Glomerular visceral epithelial cell (primary cell): ENCODE measurements around the gene UBE2M.
"Not testable (repeated sequence)": the region's sequence is repeated elsewhere in the genome, so short reads cannot be mapped to it uniquely, and the experiment has no call there.

Experiments
- DNase-seq: peaks from one replicate; pipeline ENCODE4 v3.0.0-alpha.2; 2016; ENCODE audit errors: extremely low spot score

The UBE2M gene

DNA sequence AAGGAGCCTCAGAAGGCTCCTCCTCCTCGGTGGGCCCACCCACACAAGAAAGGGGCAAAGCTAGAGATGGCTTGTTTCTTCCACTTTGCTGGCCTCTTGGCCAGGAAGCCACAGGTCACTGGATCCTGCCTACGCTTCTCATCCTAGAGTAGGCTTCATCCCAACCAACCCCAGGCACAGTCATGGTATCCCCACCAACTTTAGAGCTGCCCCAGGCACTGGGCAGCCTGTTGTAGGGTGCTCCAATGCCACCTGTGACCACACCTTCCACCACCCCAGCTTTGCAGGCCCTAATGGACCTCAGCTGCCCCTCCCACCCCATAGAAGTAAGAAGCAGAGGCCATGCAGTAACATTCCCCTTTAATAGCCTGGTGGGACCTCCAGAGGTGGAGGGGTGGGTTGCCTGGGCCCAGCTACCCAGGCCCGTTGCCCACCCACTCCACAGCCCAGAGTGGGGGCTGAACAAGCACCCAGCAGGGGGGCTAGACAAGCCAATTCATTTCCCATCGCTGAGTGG, 3.0 kb downstream of the UBE2M start:
- no peak for DNase-seq

DNA sequence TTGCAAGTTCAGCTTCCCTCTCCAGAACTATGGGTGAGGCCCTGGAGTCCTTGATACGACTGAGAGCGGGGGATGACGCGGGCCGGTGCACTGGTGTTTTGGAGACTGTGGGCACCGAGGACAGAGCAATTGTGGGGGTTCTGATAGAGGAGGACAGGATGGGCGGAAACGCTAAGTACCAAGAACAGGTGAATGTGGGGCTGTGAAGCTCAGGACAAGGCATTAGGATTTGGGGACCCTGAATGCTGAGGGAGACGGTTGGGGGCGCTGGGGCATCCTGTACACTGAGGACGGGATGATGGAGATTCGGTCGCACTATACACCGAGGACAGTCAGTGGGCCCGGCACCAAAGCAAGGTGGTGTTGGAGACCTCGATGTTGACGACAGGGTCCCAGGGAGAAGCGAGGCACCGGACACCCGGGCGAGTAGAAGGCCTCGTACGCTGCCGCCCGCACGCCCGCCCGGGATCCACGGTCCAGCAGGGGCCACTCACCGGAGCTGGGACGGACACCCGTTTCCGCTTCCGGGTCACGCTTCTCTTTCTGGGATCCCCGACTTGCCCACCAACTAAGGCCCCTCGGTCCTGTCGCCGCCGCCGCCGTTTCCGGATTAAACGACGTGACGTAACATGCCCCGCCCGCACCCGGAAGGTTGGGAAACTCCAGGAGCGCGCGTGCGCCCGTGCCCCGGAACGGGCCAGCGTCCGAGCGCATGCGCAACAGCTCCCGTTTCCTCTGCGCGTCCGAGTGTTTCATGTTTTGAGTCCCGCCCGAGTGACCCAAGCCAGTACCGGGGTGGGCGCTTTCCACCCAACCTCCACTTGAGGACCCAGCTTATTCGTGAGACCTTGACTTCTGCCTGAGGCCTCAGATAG, 3.7 kb downstream of the UBE2M start, which contains the start of gene CHMP2A:
Gene CHMP2A, minus strand, starts transcription at position 612 of the 875 bp plus-strand sequence. CDS start 893 bp downstream, outside the sequence.
- peak; percentile 98 for DNase-seq

GRCh38 chr19:58553799-58554493, 4.5 kb downstream of the UBE2M start:
- no peak for DNase-seq

DNA sequence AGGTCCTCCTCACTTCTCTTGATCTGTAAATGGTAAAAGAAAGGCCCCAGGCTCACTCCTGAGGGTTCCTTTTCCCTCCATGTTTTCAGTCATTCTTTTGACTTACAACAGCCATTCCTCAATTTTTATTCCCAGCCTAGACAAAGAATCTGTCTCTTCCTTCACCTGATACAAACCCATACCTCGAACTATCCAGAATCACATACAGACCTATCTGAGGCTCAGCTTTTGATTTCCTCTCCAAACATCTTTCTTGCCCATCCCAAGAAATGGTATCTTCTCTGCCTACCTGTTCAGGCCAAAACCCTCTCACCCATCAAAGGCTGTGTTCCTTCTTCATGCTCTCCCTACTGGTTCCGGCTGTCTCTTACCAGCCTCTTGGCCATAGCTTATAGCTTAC, 5.8 kb downstream of the UBE2M start:
- no peak for DNase-seq

DNA sequence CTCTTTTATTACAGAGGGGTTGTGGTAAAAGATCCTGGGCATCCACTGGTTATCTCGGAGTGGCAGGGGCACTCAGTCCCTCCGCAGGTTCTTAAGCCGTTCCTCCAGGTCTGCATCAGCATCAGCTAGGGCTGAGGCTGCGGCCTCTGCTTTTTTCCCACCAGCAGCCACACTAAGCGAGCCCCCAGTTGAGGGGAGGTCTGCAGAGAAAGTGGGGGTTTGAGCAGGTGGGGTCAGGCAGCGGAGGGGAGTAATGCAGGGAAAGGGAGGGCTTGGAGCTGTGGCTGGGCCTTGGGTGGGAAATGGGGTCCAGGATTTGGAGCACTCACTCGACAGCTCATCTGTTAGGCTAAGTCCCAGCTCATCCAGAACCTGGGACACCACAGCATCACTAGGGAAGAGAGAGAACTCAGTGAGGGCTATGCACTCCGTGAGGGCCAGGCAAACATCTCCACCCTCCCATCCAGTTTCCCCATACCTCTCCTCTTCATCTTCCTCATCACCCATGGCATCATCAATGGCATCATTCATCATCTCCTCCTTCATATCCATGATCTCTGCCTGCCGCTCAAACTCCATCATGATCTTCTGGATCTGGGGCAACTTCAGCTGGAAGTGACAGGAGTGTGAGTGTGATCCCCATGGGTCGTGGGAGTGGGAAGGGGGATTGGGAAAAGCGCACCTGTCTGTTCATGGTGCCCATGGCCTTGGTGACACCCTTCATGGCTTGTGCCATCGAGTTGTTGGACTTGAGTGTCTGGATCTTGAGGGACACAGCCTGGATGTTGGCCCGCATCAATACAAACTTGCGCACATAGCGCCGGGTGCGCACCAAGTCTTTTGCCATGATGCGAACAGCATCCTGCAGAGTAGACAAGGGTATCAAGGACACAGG, 6.6 kb downstream of the UBE2M start:
- DNase-seq, result no peak

GRCh38 chr19:58551123-58551497, 7.3 kb downstream of the UBE2M start:
- DNase-seq, result no peak

DNA sequence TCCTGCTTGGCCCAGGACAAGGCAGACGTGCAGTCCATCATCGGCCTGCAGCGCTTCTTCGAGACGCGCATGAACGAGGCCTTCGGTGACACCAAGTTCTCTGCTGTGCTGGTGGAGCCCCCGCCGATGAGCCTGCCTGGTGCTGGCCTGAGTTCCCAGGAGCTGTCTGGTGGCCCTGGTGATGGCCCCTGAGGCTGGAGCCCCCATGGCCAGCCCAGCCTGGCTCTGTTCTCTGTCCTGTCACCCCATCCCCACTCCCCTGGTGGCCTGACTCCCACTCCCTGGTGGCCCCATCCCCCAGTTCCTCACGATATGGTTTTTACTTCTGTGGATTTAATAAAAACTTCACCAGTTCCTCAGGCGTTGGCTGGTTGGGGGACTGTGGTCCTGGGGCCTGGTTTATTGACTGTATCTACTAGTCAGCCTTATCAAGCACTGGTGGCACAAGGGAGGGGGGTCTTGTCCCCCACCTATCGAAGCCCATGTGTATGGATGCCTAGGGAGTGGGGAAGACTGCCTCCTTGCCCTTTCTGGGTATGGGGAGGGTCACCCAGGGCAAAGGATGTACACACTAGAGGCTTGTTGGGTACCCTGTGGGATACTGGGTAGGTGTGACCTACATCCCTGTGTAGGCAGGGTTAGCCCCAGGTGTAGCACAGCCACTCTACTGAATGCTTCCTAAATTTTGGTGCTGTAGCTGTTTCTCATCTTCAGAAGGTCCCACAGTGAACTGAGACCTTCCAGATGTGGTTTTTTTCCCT, 7.9 kb downstream of the UBE2M start:
- no peak for DNase-seq

- DNase-seq, result no peak
Measured at GRCh38 chr19:58549664-58550361, 8.6 kb downstream of the UBE2M start.

DNA sequence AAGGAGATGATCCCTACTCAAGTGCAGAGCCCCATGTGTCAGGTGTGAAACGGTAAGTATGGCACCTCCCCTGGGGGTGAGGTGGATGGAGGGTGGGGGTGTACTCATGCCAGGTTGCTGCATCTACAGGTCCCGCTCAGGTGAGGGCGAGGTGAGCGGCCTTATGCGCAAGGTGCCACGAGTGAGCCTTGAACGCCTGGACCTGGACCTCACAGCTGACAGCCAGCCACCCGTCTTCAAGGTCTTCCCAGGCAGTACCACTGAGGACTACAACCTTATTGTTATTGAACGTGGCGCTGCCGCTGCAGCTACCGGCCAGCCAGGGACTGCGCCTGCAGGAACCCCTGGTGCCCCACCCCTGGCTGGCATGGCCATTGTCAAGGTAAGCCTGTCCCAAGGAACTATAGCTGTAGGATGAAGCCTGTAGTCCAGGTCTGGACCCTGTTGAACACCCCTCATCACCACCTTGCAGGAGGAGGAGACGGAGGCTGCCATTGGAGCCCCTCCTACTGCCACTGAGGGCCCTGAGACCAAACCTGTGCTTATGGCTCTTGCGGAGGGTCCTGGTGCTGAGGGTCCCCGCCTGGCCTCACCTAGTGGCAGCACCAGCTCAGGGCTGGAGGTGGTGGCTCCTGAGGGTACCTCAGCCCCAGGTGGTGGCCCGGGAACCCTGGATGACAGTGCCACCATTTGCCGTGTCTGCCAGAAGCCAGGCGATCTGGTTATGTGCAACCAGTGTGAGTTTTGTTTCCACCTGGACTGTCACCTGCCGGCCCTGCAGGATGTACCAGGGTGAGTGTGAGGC, 9.3 kb downstream of the UBE2M start:
- DNase-seq, result no peak

DNA sequence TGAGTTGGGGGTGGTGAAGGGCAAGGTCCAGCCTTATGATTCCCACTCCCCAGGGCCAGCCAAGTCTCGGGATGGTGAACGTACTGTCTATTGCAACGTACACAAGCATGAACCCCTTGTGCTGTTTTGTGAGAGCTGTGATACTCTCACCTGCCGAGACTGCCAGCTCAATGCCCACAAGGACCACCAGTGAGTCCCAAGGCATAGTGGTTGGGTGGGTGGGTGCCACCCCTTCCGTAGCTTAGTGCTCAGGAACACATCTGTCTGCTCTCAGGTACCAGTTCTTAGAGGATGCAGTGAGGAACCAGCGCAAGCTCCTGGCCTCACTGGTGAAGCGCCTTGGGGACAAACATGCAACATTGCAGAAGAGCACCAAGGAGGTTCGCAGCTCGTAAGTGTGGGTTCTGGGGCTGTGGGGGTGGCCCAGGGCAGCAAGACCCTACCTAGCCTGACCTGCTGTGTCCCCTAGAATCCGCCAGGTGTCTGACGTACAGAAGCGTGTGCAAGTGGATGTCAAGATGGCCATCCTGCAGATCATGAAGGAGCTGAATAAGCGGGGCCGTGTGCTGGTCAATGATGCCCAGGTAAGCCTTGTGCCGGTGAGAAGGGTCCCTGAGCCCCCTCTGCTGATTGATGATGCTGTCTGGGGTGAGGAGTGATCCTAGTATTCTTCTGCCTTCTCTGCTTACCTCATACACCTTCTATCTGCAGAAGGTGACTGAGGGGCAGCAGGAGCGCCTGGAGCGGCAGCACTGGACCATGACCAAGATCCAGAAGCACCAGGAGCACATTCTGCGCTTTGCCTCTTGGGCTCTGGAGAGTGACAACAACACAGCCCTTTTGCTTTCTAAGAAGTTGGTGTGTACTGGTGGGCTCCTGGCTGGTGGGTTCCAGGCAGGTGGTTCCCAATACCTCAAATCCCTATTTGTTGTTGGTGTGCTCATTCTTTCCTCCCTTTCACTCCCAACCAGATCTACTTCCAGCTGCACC, 10.8 kb downstream of the UBE2M start:
- DNase-seq, result no peak

DNA sequence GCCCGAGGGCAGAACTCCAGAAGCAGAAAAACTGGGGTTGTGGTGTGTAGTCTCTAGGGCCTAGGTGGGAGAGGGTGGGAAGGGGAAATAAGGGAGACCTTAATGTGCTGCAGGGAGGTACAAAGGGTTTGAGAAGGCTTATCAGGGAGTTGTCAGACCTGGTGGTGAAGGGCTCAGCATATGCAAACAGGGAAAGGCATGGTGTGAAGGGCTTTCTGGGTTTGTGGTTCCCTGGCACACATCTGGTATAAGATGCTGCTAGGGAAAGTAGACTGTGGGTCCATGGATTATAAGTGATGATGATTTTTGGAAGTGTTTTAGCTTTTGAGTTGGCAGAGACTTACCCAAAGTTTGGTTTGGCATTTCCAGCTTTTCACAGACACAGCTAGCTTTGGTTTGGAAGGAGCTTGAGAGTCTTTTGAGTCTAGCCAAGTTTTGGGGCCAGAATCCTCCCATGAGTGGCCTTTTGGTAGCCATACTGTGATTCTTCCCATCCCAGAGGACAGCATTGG, 12.3 kb downstream of the UBE2M start:
- no peak for DNase-seq

- no peak for DNase-seq
Measured at GRCh38 chr19:58545286-58546018, 13.0 kb downstream of the UBE2M start.

DNA sequence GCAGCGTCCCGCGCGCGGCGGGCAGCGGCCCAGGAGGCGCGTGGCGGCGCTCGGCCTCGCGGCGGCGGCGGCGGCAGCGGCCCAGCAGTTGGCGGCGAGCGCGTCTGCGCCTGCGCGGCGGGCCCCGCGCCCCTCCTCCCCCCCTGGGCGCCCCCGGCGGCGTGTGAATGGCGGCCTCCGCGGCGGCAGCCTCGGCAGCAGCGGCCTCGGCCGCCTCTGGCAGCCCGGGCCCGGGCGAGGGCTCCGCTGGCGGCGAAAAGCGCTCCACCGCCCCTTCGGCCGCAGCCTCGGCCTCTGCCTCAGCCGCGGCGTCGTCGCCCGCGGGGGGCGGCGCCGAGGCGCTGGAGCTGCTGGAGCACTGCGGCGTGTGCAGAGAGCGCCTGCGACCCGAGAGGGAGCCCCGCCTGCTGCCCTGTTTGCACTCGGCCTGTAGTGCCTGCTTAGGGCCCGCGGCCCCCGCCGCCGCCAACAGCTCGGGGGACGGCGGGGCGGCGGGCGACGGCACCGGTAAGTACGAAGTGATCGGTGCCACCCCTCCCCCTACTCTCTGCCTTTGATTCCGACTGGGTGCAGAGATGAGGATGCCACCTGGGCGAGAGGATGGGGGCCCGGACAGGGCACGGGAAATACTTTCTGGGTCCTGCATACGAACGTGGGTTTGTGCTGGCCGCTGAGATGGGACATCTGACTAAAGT, 13.7 kb downstream of the UBE2M start:
- DNase-seq, result peak; percentile 78

GRCh38 chr19:58543826-58544590, 14.4 kb downstream of the UBE2M start, which contains the start of gene TRIM28:
TSS of gene TRIM28 (plus strand) at chr19:58544064. CDS start at chr19:58544758, 694 bp downstream.
- peak; percentile 100 for DNase-seq

DNA sequence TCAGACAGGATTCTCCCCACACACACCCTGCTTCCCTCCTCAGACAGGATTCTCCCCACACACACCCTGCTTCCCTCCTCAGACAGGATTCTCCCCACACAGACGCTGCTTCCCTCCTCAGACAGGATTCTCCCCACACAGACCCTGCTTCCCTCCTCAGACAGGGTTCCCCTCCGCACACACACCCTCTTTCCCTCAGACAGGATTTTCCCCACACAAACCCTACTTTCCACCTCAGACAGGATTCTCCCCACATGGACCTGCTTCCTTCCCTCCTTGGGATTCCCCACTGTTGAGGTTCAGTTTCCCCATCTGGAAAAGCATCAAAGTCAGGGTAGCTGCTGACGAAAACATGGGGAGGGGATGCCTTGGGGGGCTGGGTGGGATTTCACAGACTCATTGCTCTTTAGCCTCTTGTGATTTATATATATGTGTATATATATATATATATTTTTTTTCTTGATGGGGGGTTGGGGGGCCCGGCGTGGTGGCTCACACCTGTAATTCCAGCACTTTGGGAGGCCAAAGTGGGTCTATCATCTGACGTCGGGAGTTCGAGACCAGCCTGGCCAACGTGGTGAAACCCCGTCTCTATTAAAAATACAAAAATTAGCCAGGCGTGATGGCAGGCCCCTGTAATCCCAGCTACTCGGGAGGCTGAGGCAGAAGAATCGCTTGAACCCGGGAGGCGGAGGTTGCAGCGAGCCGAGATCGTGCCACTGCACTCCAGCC, 15.6 kb downstream of the UBE2M start:
- DNase-seq, result not testable (repeated sequence)
